Measurements from ENCODE around the gene RDH5.

RDH5 gene

GRCh38 chr12:55745361-55746173 is 25.4 kb downstream of the RDH5 start:
- TF ChIP-seq CREB1 (IDR thresholded peaks at IDR 0.05; ENCODE audit: low read depth) = no peak
- TF ChIP-seq CEBPB (IDR thresholded peaks at IDR 0.05) = no peak
- TF ChIP-seq TEAD4 (IDR thresholded peaks at IDR 0.05) = no peak
- no peak for TF ChIP-seq YY1 (IDR thresholded peaks at IDR 0.05; ENCODE audit: low read depth)
- no peak for TF ChIP-seq REST (IDR thresholded peaks at IDR 0.05; ENCODE audit: low read depth)
- no peak for TF ChIP-seq USF1 (IDR thresholded peaks at IDR 0.05)
- no peak for TF ChIP-seq NFIC (IDR thresholded peaks at IDR 0.05)

GRCh38 chr12:55746174-55746912 is 26.1 kb downstream of the RDH5 start:
- no peak for TF ChIP-seq ZBTB7A (IDR thresholded peaks at IDR 0.05; ENCODE audit: low read depth)

GRCh38 chr12:55746913-55747231 is 26.7 kb downstream of the RDH5 start:
- no peak for TF ChIP-seq EGR1 (IDR thresholded peaks at IDR 0.05)
- TF ChIP-seq NFIC (IDR thresholded peaks at IDR 0.05) = no peak
- TF ChIP-seq ZBTB7A (IDR thresholded peaks at IDR 0.05; ENCODE audit: low read depth) = no peak
- TF ChIP-seq EP300 (IDR thresholded peaks at IDR 0.05; ENCODE audit: borderline replicate concordance) = no peak
- TF ChIP-seq YY1 (IDR thresholded peaks at IDR 0.05; ENCODE audit: low read depth) = no peak
- no peak for TF ChIP-seq RAD21 (IDR thresholded peaks at IDR 0.05; ENCODE audit: low read depth)
- no peak for TF ChIP-seq TAF1 (IDR thresholded peaks at IDR 0.05; ENCODE audit: low read depth)
- no peak for TF ChIP-seq REST (IDR thresholded peaks at IDR 0.05; ENCODE audit: low read depth)
- no peak for TF ChIP-seq FOXM1 (IDR thresholded peaks at IDR 0.05; ENCODE audit: borderline replicate concordance, low read depth)
- TF ChIP-seq CEBPB (IDR thresholded peaks at IDR 0.05) = no peak
- TF ChIP-seq TEAD4 (IDR thresholded peaks at IDR 0.05) = no peak
- TF ChIP-seq MAX (IDR thresholded peaks at IDR 0.05) = no peak

- TF ChIP-seq TCF12 (IDR thresholded peaks at IDR 0.05; ENCODE audit: low read depth) (no peak), RAD21 (IDR thresholded peaks at IDR 0.05; ENCODE audit: low read depth) (no peak), CEBPB (IDR thresholded peaks at IDR 0.05) (no peak), YY1 (IDR thresholded peaks at IDR 0.05; ENCODE audit: low read depth) (no peak), CREB1 (IDR thresholded peaks at IDR 0.05; ENCODE audit: low read depth) (no peak), ZBTB7A (IDR thresholded peaks at IDR 0.05; ENCODE audit: low read depth) (no peak), USF1 (IDR thresholded peaks at IDR 0.05) (no peak), FOXM1 (IDR thresholded peaks at IDR 0.05; ENCODE audit: borderline replicate concordance, low read depth) (no peak)
These were observed 28.2 kb downstream of the RDH5 start for GRCh38 chr12:55748230-55748993.

- TF ChIP-seq EP300 (IDR thresholded peaks at IDR 0.05; ENCODE audit: borderline replicate concordance) = no peak
- TF ChIP-seq CEBPB (IDR thresholded peaks at IDR 0.05) = no peak
- no peak for TF ChIP-seq RAD21 (IDR thresholded peaks at IDR 0.05; ENCODE audit: low read depth)
- no peak for TF ChIP-seq REST (IDR thresholded peaks at IDR 0.05; ENCODE audit: low read depth)
- TF ChIP-seq EGR1 (IDR thresholded peaks at IDR 0.05) = no peak
- TF ChIP-seq MAX (IDR thresholded peaks at IDR 0.05) = no peak
- TF ChIP-seq YY1 (IDR thresholded peaks at IDR 0.05; ENCODE audit: low read depth) = no peak
- TF ChIP-seq CREB1 (IDR thresholded peaks at IDR 0.05; ENCODE audit: low read depth) = no peak
- TF ChIP-seq FOXM1 (IDR thresholded peaks at IDR 0.05; ENCODE audit: borderline replicate concordance, low read depth) = no peak
- TF ChIP-seq USF1 (IDR thresholded peaks at IDR 0.05) = no peak
- TF ChIP-seq TCF12 (IDR thresholded peaks at IDR 0.05; ENCODE audit: low read depth) = no peak
These were observed 35.1 kb downstream of the RDH5 start for GRCh38 chr12:55755246-55755645.

Data from Ishikawa (cell line).